ENCODE measurements around the gene SEMA3B. TPM values are rescaled to one million over a fixed set of nuclear protein-coding genes. Genes with fewer than 3 reads are reported as not detected.
A peak's percentile ranks its signal among the peaks of the same experiment; 100 is the strongest.

The SEMA3B gene
- total and polyA plus RNA-seq, 2 of the 4 experiments (the other 2 are of a cell fraction) = 4.3 to 29.3 TPM

DNA sequence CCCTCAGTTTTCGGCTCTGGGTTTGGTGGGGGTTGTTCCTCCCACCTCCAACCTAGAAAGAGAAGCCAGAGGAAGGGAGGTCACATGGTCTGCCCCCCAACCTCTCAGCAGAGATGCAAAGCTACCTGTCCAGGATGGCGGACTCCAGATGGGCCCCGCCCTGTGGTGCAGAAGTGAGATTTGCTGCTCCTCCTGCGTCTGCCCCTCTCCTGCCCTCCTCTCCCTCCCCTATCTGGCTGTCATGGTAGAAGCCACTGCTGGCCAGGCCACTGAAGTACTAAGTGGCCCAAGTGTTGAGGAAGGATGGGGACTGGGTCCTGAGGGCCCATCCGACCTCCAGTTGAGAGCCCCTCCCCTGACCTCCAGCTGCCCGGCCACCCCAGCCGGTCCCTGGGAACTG lies 2.1 kb upstream of the SEMA3B start:
- H3K4ac ChIP-seq (ENCODE audit: low read depth, low read length) = peak overlapping the region; percentile 100
- no peaks in the 10 kb centered on the region for H4K20me1 ChIP-seq (ENCODE audit: insufficient read depth, low read length)
- peaks cover 3 to 59% of the 10 kb centered on the region in 2 experiments; a peak in 3 of 4 replicates for H3K79me1 ChIP-seq (ENCODE audit: low read depth in 1 of 2, low read length in 2 of 2)
- H2BK20ac ChIP-seq (ENCODE audit: low read depth, low read length) = peak overlapping the region; percentile 96; the same call in 1 of the 2 replicates
- dilution Hi-C loops (cut with HindIII; ENCODE audit: low sequenced_read_pairs, unreplicated experiment) (no loop called here), in situ Hi-C loops (cut with MboI; ENCODE audit: low sequenced_read_pairs) (no loop called here), intact Hi-C loops (cut with micrococcal nuclease) (no loop called here)
- peak overlapping the region; percentile 47; the same call in 1 of the 2 replicates for H3K56ac ChIP-seq (ENCODE audit: extremely low read depth, insufficient read depth, low read length)
- no peaks in the 10 kb centered on the region for H3K9me3 ChIP-seq (ENCODE audit: control insufficient read depth, insufficient read depth, low read length)
- peak overlapping the region; percentile 53 for H3K4me3 ChIP-seq (ENCODE audit: insufficient read depth, low read depth, low read length)
- H2AFZ ChIP-seq (replicated peaks; ENCODE audit: low read length, poor library complexity) = peak overlapping the region; percentile 90
- H3K14ac ChIP-seq (replicated peaks; ENCODE audit: low read depth, low read length) = peak overlapping the region; percentile 93
- H3K27ac ChIP-seq (ENCODE audit: insufficient read depth, low read length) = peak overlapping the region; percentile 60
- H3K18ac ChIP-seq (ENCODE audit: low read depth, low read length) = peak overlapping the region; percentile 15
- H3K36me3 ChIP-seq (ENCODE audit: control insufficient read depth, insufficient read depth, low read length) = peaks cover 2% of the 10 kb centered on the region; the same call in 1 of the 2 replicates
- peak overlapping the region; percentile 52; the same call in 1 of the 2 replicates for H3K23ac ChIP-seq (ENCODE audit: low read depth, low read length)
- no TSS peak for BruUV-seq (replicated peaks)
- DNase-seq = no peak
- TF ChIP-seq POLR2A (IDR thresholded peaks at IDR 0.05; ENCODE audit: low read depth, low read length) = no peak
- TF ChIP-seq FOS (IDR thresholded peaks at IDR 0.05; ENCODE audit: low read depth, low read length) = no peak
- TF ChIP-seq RAD21 (IDR thresholded peaks at IDR 0.05; ENCODE audit: low read length) = no peak
- TF ChIP-seq BHLHE40 (IDR thresholded peaks at IDR 0.05; ENCODE audit: low read depth, low read length) = no peak
- no peak for TF ChIP-seq NFE2L2 (IDR thresholded peaks at IDR 0.05; ENCODE audit: low read depth, low read length)
- no peak for TF ChIP-seq MAFK (IDR thresholded peaks at IDR 0.05; ENCODE audit: low read depth, low read length)
- TF ChIP-seq CHD1 (IDR thresholded peaks at IDR 0.05; ENCODE audit: low read depth, low read length) = no peak
- no peak for TF ChIP-seq RCOR1 (IDR thresholded peaks at IDR 0.05; ENCODE audit: insufficient replicate concordance, low read length)
- TF ChIP-seq CEBPB (IDR thresholded peaks at IDR 0.05; ENCODE audit: low read depth, low read length) = no peak
- TF ChIP-seq MXI1 (IDR thresholded peaks at IDR 0.05; ENCODE audit: borderline replicate concordance, low read depth, low read length) = no peak
- TF ChIP-seq USF2 (IDR thresholded peaks at IDR 0.05; ENCODE audit: low read depth, low read length) = no peak
- no peak for TF ChIP-seq ELK1 (IDR thresholded peaks at IDR 0.05; ENCODE audit: borderline replicate concordance, low read depth, low read length)
- no peak for TF ChIP-seq SMC3 (IDR thresholded peaks at IDR 0.05; ENCODE audit: low read depth, low read length)
- no peak for TF ChIP-seq RFX5 (IDR thresholded peaks at IDR 0.05; ENCODE audit: low read depth, low read length)
- TF ChIP-seq MAZ (IDR thresholded peaks at IDR 0.05; ENCODE audit: borderline replicate concordance, low read depth, low read length) = no peak
- WGBS, 2 experiments (ENCODE audit: extremely low coverage in 2 of 2, insufficient read length in 1 of 2) = no CpG with 5 or more reads among the region's 7 CpGs
- peak overlapping the region; percentile 97 for H2BK120ac ChIP-seq (ENCODE audit: low read depth, low read length)
- H4K8ac ChIP-seq (ENCODE audit: low read depth in 2 of 2, low read length in 2 of 2) = peak overlapping the region; percentile 94 to 99
- peak overlapping the region; percentile 99 for H4K91ac ChIP-seq (ENCODE audit: insufficient read depth, low read depth, low read length)
- peaks cover 48% of the 10 kb centered on the region for H3K9me1 ChIP-seq (ENCODE audit: insufficient read depth, low read length)
- H3K4me1 ChIP-seq (ENCODE audit: control insufficient read depth, insufficient read depth, low read length) = peaks cover 65% of the 10 kb centered on the region
- peak overlapping the region; percentile 61 for H3K9ac ChIP-seq (ENCODE audit: low read depth, low read length)
- CTCF ChIA-PET = interaction anchor here (0.5 to 1.6 kb wide), 2 partner anchors 29 to 39 kb away, joined by 3 to 5 read pairs; no protein-coding TSS in a partner anchor
- H2AK9ac ChIP-seq (replicated peaks; ENCODE audit: low read depth, low read length, poor library complexity) = peak overlapping the region; percentile 97
- H2BK5ac ChIP-seq (ENCODE audit: low read depth, low read length, poor library complexity, severe bottlenecking) = peak overlapping the region; percentile 33
- POLR2A ChIA-PET (ENCODE audit: unreplicated experiment) = no interaction called here
- H3K4me2 ChIP-seq (ENCODE audit: low read depth, low read length) = peak overlapping the region; percentile 63
- H4K5ac ChIP-seq (ENCODE audit: low read depth, low read length) = peak overlapping the region; percentile 47
- no peak for ATAC-seq (ENCODE audit: low read depth)
- no peaks in the 10 kb centered on the region for H3K27me3 ChIP-seq (ENCODE audit: control insufficient read depth, insufficient read depth, low read length)
- peak overlapping the region; percentile 100 for H2AK5ac ChIP-seq (ENCODE audit: low read depth, low read length)
- peak overlapping the region; percentile 97; the same call in 2 of the 3 replicates for H2BK15ac ChIP-seq (ENCODE audit: low read depth, low read length)
